Panc1 (cell line): ENCODE results near the gene CHRM4.

Experiments
- CTCF ChIP-seq: fragments of 450-650 bp; IDR thresholded peaks from 2 replicates; pipeline ENCODE4 v1.5.1; 2017; ENCODE audit warnings: mild to moderate bottlenecking
- REST ChIP-seq, 2 experiments: IDR thresholded peaks; 2 replicates each; pipeline ENCODE4 v1.6.1; 2011 to 2012; ENCODE audit warnings: low read depth in 2 of 2, control low read depth in 1 of 2, low read length in 1 of 2, mild to moderate bottlenecking in 1 of 2, moderate library complexity in 1 of 2; ENCODE audit not compliant: insufficient read depth in 1 of 2
- SIN3A ChIP-seq: IDR thresholded peaks from 2 replicates; pipeline ENCODE4 v1.6.1; 2012; ENCODE audit warnings: low read depth, mild to moderate bottlenecking, low read length, moderate library complexity, borderline replicate concordance; ENCODE audit not compliant: insufficient read depth
- TCF7L2 ChIP-seq: IDR thresholded peaks from 2 replicates; pipeline ENCODE4 v1.6.1; 2011; ENCODE audit warnings: mild to moderate bottlenecking, low read depth, low read length, inconsistent platforms

- TF ChIP-seq CTCF, result no peak
- TF ChIP-seq TCF7L2, result no peak
- no peak for TF ChIP-seq REST (IDR thresholded peaks at IDR 0.05; ENCODE audit: insufficient read depth in 1 of 2, low read depth in 2 of 2, low read length in 1 of 2)
- no peak for TF ChIP-seq SIN3A
Observed at GRCh38 chr11:46357483-46357936, 34.1 kb downstream of the CHRM4 start.
